NCI-H2107 treated with DMSO at 0.1 percent for 48 hours (cell line): Measurements from ENCODE around the gene RBP7.
"Not testable (repeated sequence)": the region's sequence is repeated elsewhere in the genome, so short reads cannot be mapped to it uniquely, and the experiment has no call there.

Source experiments
- DNase-seq: peaks from one replicate; lab custom pipeline; 2025; ENCODE audit not compliant: unreplicated experiment; lab: John Stamatoyannopoulos, UW

RBP7 gene

DNA sequence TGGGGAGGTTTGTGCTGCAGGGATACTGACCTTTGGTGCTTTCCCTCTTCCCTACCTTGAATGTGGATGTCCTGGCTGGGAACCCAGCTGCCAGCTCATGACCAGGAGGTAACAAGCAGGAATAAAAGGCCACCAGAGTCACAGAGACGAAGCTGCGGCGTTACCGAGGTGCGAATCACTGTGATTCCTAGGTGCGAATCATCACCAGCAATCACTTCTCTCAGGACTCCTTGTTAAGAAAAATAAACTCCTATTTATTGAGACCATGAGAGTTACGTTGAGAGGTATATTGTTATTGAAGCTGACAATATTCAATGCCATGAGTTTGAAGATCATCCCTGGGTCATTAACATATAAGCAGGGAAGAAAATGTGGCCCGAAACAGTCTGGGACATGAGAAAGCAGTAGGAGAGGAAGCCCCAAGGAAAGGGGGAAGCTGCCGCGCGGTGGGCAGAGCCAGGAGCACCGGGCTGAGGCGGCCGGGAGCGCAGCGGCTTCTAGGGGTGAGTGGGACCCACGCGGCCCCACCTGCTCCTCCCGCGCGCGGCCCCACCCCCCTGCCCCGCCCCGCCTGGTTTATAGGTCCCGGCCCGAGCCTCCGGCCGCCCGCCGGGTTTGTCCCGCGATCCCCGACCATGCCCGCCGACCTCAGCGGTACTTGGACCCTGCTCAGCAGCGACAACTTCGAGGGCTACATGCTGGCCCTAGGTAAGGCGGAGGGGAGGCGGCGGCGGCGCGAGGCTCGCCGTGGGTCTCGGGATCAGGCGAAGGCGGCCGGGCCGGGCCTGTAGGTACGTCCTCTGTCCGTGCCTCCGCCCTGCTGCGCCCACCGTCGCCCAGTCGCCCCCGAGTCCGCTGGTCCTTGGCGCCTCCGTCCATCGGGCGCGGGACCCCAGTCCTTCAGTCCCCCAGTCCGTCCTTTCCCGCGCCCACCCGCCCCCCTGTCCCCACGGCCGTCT is at the start of gene RBP7:
TSS of gene RBP7 (plus strand) at position 605 of the 959 bp plus-strand sequence. CDS start at position 636, 31 bp downstream.
- no peak for DNase-seq

GRCh38 chr1:9957726-9958125 is 39.3 kb upstream of the RBP7 start:
- no peak for DNase-seq

DNA sequence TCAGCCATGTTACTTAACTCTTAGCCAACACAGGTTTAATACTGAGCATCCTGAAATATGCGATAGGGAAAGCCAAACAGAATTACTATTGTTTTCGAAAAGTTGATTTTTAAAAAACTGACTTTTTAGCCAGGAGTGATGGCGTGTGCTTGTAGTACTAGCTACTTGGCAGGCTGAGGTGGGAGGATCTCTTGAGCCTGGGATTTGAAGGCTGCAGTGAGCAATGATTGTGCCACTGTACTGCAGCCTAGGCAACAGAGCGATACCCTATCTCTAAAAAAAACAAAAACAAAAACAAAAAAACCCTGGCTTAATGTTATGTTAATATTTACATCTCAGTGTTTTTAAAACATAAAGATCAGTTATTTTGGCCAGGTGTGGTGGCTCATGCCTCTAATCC is 37.0 kb upstream of the RBP7 start:
- DNase-seq = no peak

DNA sequence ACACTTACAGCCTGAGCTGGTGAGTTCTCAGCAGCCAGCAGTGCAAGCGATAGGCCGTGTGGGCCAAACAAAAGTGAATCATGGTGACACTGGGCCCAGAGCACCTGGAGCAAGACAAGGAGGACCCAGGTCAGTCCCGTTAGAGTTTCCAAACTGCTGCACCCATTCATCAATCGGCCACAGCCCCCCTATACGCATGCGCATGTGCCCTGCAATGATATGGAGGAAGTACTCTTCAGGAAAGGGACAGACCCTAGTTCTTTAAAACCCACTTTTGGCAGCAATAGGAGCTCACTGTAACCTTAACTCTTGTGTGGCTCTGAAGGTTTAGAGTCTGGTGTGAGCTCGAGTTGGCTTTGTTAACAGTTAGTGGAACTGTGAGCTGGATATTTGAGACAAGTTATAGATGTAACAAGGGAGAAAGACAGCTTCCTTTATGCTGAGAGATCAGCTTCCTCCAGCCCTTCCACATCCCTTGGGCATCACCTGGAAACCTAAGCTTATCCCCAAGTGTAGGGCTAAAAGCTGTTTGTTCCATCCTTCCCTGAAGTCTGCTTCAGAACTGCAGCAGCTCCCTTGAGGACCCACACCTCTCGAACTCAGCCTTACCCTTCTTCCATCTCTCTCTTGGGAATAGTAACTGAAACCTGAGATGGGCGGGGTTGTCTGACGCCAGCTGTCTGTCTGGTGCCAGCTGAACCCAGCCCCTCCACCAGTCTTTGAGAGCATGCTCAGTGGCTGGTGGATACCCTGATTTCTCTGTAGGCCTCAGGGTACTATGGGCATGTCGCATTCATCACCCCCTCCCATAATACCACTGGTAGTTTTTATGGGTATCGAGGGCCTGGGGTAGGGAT is 36.1 kb upstream of the RBP7 start:
- DNase-seq = peak; percentile 15

- DNase-seq = no peak
Observed at GRCh38 chr1:9984253-9984652, 12.8 kb upstream of the RBP7 start.

GRCh38 chr1:9985001-9985400 is 12.0 kb upstream of the RBP7 start:
- DNase-seq = no peak

GRCh38 chr1:9989773-9990172 is 7.3 kb upstream of the RBP7 start:
- DNase-seq = no peak

- no peak for DNase-seq
Observed at GRCh38 chr1:9990944-9991343, 6.1 kb upstream of the RBP7 start.

- no peak for DNase-seq
Observed at GRCh38 chr1:9992910-9993309, 4.1 kb upstream of the RBP7 start.

DNA sequence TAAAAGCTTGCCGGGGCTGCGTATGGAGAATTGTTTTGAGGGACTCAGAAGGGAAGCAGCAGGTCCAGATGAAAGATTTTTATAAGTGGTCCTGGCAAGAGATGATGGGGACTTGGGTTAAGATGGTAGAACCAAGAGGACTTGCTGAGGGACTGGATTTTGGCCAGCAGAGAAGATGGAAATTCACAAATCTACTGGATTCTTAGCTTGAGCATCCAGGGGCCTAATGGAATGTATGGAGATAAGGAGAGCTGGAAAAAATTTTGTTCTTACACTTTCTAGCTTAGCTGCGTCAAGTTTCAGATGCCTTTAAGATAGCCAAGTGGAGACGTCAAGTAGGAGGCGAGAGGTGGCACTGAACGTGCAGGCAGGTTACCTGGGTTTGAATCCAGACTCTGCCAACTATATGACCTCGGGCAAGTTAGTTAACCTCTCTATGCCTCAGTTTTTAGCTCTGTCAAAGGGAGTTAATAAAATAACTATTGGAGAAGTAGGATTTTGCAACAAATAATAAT is 3.4 kb upstream of the RBP7 start:
- DNase-seq = no peak

DNA sequence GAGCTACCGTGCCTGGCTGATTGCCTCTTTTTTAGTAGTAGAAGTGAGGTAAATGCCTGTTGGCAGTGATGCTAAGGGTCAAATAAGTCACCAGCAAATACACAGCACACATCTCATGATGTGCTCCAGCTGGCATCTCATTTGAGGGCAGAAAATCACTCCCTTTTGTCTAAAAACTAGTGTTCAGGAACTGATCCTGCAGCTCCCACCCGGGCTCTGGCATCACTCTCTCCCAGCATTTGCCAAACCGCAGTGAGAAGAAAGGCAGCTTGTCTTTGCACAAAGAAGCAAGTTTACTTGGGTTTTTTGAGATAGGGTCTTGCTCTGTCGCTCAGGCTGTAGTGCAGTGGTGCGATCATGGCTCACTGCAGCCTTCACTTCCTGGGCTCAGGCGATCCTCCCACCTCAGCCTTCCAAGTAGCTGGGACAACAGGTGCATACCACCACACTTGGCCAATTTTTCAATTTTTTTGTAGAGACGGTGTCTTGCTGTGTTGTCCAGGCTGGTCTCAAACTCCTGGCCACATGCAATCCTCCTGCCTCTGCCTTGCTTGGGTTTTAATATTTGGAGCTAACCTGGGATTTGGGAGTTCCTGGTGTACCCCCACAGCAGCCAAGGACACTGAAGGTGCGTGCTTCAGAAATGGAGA is 4.1 kb downstream of the RBP7 start:
- no peak for DNase-seq

DNA sequence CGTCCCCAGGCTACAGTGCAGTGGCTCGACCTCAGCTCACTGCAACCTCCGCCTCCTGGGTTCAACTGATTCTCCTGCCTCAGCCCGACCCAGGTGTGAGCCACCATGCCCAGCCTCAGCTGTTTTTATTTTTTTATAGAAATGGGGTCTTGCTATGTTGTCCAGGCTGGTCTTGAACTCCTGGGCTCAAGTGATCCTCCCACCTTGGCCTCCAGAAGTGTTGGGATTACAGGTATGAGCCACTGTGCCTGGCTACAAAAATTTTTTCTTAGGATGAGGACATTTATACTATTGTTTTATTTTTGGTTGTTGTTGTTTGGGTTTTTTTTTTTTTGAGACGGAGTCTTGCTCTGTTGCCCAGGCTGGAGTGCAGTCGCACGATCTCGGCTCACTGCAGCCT is 8.2 kb downstream of the RBP7 start:
- DNase-seq = not testable (repeated sequence)

- DNase-seq = no peak
Observed at GRCh38 chr1:10007169-10007568, 10.1 kb downstream of the RBP7 start.

DNA sequence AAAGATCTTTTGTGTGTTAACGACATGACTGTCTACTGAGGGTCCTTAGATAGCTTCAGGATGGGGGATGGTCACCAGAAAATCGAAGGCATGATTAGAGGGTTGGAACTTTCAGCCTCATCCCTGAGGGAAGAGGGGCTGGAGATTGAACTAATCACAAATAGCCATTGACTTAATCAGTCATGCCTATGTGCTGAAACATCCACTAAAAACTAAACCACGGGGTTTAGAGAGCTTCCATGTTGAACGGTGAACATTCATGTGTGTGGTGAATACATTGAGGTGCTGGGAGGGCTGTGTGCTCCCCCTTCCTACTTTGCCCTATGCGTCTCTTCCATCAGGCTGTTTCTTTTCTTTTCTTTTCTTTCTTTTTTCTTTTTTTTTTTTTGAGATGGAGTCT is 17.0 kb downstream of the RBP7 start:
- no peak for DNase-seq

GRCh38 chr1:10019561-10019960 is 22.5 kb downstream of the RBP7 start:
- no peak for DNase-seq

DNA sequence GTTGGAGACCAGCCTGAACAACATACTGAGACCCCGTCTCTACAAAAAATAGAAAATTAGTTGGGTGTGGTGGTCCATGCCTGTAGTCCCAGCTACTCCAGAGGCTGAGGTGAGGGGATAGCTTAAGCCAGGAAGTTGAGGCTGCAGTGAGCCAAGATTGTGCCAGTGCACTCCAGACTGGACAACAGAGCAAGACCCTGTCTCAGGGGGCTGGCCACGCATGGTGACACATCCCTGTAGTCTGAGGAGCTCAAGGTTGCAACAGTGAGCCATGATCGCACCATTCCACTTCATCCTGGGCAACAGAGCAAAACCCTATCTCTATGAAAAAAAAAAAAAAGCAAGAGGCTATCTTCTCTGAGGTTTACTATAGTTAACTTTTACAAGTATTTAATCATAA is 23.1 kb downstream of the RBP7 start:
- no peak for DNase-seq

DNA sequence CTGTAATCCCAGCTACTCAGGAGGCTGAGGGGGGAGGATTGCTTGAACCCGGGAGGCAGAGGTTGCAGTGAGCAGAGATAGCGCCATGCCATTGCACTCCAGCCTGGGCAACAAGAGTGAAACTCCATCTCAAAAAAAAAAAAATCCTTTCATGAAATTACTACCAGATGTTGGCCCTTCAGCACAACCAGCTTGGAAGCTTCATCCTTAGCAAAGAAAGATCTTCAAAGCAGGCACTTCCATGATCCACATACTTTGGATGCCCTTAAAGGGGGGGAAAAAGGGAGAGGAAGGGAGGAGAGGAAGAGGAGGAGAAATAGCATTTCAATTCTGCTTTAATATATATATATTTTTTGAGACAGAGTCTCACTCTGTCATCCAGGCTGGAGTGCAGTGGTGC is 23.6 kb downstream of the RBP7 start:
- not testable (repeated sequence) for DNase-seq

DNA sequence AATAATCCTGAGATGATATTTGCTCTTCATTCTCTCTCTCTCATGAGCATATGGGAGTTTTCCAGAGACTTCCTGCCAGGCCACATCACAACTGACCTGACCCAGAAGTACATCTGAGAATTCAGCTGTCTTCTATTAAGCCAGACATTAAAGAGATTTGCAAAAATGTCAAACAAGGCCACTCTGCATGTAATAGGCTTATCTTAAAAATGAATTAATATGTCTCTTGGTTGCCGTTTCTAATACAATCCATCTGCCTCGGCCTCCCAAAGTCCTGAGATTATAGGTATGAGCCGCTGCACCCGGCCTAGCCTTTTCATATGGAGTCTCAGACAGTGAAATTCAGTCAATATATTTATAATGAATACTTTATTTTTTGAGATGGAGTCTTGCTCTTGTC is 25.0 kb downstream of the RBP7 start:
- DNase-seq = not testable (repeated sequence)

DNA sequence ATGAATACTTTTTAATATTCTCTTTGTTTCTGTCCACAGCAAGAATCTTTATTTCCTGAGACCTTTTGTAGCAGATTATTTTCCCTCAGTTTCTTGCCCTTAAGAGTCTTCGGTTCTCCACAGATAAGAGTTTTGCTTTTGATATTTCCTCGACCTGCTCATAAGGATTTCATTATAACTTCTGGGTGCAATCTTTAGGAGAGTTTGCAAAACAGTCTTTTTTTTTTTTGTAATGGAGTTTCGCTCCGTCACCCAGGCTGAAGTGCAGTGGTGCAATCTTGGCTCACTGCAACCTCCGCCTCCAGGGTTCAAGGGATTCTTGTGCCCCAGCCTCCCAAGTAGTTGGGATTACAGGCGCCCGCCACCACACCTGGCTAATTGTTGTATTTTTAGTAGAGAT is 25.6 kb downstream of the RBP7 start:
- no peak for DNase-seq

DNA sequence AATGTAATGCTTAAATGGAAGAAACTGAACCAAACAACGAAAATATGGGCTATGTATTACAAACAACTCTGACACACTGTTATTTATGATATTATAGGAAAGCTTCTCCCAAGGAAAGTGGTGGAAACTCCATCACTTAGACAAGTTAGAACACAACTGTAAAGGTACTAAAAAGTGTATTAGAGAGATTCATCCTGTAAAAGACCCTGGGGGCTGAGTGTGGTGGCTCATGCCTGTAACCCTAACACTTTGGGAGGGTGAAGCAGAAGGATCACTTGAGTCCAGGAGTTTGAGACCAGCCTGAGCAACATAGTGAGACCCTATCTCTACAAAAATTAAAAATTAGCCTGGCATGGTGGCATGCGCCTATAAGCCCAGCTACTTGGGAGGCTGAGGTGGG is 28.3 kb downstream of the RBP7 start:
- no peak for DNase-seq

- DNase-seq = no peak
Observed at GRCh38 chr1:10027027-10027426, 30.0 kb downstream of the RBP7 start.
